ENCODE measurements around the gene MTMR12.

GRCh38 chr5:32355686-32356085, 42.9 kb upstream of the MTMR12 start:
- TF ChIP-seq CTCF (IDR thresholded peaks at IDR 0.05; ENCODE audit: extremely low read depth in 1 of 2, insufficient read depth in 1 of 2, low read depth in 1 of 2, low read length in 2 of 2) = no peak
- TF ChIP-seq GATA2 (IDR thresholded peaks at IDR 0.05; ENCODE audit: insufficient read depth, insufficient read length, low read depth, low read length) = no peak
